ENCODE results near the gene SERPINI1. TPM values are rescaled to one million over a fixed set of nuclear protein-coding genes. Genes with fewer than 3 reads are reported as not detected.

Gene SERPINI1
- total and polyA plus RNA-seq, 4 donors: 29.6 to 127 (median 74.9) TPM

DNA sequence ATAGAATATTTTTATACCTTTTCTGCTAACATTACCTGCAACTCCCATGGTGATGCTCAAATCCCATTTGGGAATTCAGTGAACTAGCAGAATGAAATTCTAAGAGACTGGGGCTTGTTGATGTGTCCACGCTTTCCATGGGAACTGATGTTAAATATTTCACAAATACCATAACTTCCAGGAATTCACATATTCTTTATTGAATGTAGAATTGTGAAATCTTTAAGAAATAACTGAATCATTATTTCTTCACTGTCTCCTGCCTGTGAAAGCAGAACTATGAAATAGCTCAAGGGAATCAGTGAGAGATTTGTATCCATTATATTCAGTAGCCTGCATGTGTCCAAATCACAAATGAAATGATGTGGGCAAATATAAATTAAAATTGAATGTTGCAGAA is 130.8 kb downstream of the SERPINI1 start:
- Histone ChIP-seq H3K9me3 (ENCODE audit: control insufficient read depth, insufficient read depth, low read length) (no peaks in the 10 kb centered on the region), H3K4me3 (ENCODE audit: low read depth, low read length) (no peak overlapping the region), H3K4me1 (ENCODE audit: control insufficient read depth, insufficient read depth, low read length) (no peaks in the 10 kb centered on the region), H3K27me3 (ENCODE audit: control insufficient read depth, insufficient read depth, low read length) (no peaks in the 10 kb centered on the region), H3K27ac (ENCODE audit: low read depth, low read length) (no peak overlapping the region), H3K36me3 (ENCODE audit: control insufficient read depth, insufficient read depth, low read length) (no peaks in the 10 kb centered on the region)
- no peak for DNase-seq (ENCODE audit: low read depth in 4 of 6, low spot score in 6 of 6)
- WGBS (ENCODE audit: insufficient coverage): no CpG with 5 or more reads among the region's 1 CpG

DNA sequence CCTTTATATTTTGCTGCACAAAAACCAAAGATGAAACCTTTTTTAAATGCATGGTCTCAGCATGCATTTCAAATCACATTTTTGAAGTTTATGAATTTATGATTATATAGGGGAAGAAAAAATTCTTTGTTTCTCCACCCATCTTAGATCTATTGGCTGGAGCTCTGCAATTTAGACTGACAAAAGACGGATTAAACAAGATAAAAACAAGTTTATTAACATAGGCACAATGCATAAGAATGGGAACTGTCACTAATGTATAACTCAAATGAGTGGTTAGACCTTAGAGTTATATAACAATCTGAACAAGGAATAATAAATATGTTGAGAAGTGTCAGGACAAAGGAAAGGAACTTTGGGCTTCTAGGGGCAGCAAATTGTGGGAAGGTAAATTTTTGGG is 132.5 kb downstream of the SERPINI1 start:
- H3K27ac ChIP-seq (ENCODE audit: low read depth, low read length): no peak overlapping the region
- H3K4me3 ChIP-seq (ENCODE audit: low read depth, low read length): no peak overlapping the region
- no peaks in the 10 kb centered on the region for H3K36me3 ChIP-seq (ENCODE audit: control insufficient read depth, insufficient read depth, low read length)
- no peak for DNase-seq (ENCODE audit: low read depth in 4 of 6, low spot score in 6 of 6)
- no CpG with 5 or more reads among the region's 1 CpG for WGBS (ENCODE audit: insufficient coverage)
- no peaks in the 10 kb centered on the region for H3K4me1 ChIP-seq (ENCODE audit: control insufficient read depth, insufficient read depth, low read length)
- no peaks in the 10 kb centered on the region for H3K9me3 ChIP-seq (ENCODE audit: control insufficient read depth, insufficient read depth, low read length)
- H3K27me3 ChIP-seq (ENCODE audit: control insufficient read depth, insufficient read depth, low read length): no peaks in the 10 kb centered on the region

DNA sequence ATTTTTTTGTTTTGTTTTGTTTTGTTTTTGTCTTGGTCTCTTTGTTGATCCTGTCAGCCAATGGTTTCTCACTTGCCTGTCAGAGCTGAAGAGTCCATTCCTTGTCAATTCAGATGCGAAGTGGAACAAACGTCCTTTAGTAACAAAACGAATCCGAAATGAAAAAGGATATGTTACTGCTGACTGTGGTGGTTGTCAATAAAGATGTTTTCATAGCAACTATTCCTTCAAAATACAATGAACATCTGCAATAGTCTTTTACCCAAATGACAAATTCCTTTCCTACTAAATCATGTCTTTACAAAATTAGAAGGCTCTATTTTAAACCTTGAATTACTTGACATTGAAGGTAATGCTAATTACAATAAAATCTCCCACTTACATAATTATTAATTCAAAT is 134.7 kb downstream of the SERPINI1 start:
- Histone ChIP-seq H3K4me1 (ENCODE audit: control insufficient read depth, insufficient read depth, low read length) (no peaks in the 10 kb centered on the region), H3K9me3 (ENCODE audit: control insufficient read depth, insufficient read depth, low read length) (no peaks in the 10 kb centered on the region), H3K4me3 (ENCODE audit: low read depth, low read length) (no peak overlapping the region), H3K27me3 (ENCODE audit: control insufficient read depth, insufficient read depth, low read length) (no peaks in the 10 kb centered on the region), H3K36me3 (ENCODE audit: control insufficient read depth, insufficient read depth, low read length) (no peaks in the 10 kb centered on the region), H3K27ac (ENCODE audit: low read depth, low read length) (no peak overlapping the region)
- no peak for DNase-seq (ENCODE audit: low read depth in 4 of 6, low spot score in 6 of 6)
- no CpG with 5 or more reads among the region's 4 CpGs for WGBS (ENCODE audit: insufficient coverage)

DNA sequence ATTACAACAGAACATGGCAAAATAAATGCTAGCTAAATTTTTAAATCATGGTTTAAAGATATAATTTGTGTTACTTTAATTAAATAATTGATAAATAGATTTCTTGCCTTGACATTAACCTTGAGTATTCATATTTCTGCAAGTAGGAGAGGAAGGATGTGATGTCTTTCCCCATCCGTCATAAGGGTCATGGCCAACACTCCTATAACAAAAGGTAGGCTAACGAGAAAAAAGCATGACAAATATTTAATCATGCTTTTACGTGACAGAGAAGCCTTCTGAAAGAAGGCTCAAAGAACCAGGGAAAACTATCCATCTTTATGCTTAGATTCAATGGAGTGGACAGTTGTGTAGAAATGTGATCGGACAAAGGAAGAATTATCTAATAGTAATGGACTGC is 135.2 kb downstream of the SERPINI1 start:
- no peaks in the 10 kb centered on the region for H3K27me3 ChIP-seq (ENCODE audit: control insufficient read depth, insufficient read depth, low read length)
- H3K36me3 ChIP-seq (ENCODE audit: control insufficient read depth, insufficient read depth, low read length): no peaks in the 10 kb centered on the region
- H3K4me1 ChIP-seq (ENCODE audit: control insufficient read depth, insufficient read depth, low read length): no peaks in the 10 kb centered on the region
- H3K4me3 ChIP-seq (ENCODE audit: low read depth, low read length): no peak overlapping the region
- no peak overlapping the region for H3K27ac ChIP-seq (ENCODE audit: low read depth, low read length)
- no peaks in the 10 kb centered on the region for H3K9me3 ChIP-seq (ENCODE audit: control insufficient read depth, insufficient read depth, low read length)
- 100% methylated on average over 1 of the region's 4 CpGs for WGBS (ENCODE audit: insufficient coverage)
- DNase-seq (ENCODE audit: low read depth in 4 of 6, low spot score in 6 of 6): no peak

DNA sequence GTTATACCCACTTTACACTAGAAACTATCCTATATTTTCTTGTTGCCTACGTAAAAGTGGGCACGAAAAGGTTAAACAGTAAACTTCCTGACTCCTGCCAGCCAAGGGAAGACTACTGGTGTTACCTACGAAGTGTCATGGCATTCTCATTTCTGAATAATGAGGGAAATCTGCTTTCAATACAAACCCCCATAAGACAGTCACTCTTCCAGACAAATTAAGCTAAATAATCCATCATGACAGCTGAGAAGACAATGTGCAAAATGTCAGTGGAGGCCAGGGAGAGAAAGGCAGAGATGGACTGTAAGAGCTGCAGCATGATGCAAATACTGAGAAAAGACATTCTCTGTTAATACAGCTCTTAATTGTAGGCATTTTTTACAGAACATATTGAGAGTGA is 136.5 kb downstream of the SERPINI1 start:
- Histone ChIP-seq H3K27me3 (ENCODE audit: control insufficient read depth, insufficient read depth, low read length) (no peaks in the 10 kb centered on the region), H3K4me1 (ENCODE audit: control insufficient read depth, insufficient read depth, low read length) (no peaks in the 10 kb centered on the region), H3K36me3 (ENCODE audit: control insufficient read depth, insufficient read depth, low read length) (no peaks in the 10 kb centered on the region), H3K4me3 (ENCODE audit: low read depth, low read length) (no peak overlapping the region), H3K9me3 (ENCODE audit: control insufficient read depth, insufficient read depth, low read length) (no peaks in the 10 kb centered on the region), H3K27ac (ENCODE audit: low read depth, low read length) (no peak overlapping the region)
- WGBS (ENCODE audit: insufficient coverage): 100% methylated on average over 2 of the region's 3 CpGs
- DNase-seq (ENCODE audit: low read depth in 4 of 6, low spot score in 6 of 6): no peak

DNA sequence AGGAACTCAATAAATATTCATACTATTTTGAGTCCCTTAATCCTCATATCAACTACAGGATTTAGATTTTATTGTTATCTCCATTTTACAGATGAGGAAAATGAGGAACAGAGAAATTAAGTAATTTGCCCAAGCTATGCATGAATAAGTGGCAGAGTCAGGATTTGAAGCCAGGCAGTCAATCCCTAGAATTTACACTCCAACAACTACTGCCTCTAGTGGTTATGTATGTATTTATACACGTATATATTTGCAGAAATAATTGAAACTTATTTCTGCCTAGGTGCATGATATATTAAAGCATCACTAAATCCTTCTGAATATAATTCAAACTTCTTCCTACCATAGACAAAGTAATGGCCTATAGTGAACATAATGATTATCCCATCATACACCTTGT is 137.4 kb downstream of the SERPINI1 start:
- no peak overlapping the region for H3K27ac ChIP-seq (ENCODE audit: low read depth, low read length)
- H3K4me3 ChIP-seq (ENCODE audit: low read depth, low read length): no peak overlapping the region
- no CpG with 5 or more reads among the region's 1 CpG for WGBS (ENCODE audit: insufficient coverage)
- H3K27me3 ChIP-seq (ENCODE audit: control insufficient read depth, insufficient read depth, low read length): no peaks in the 10 kb centered on the region
- H3K4me1 ChIP-seq (ENCODE audit: control insufficient read depth, insufficient read depth, low read length): no peaks in the 10 kb centered on the region
- no peak for DNase-seq (ENCODE audit: low read depth in 4 of 6, low spot score in 6 of 6)
- H3K9me3 ChIP-seq (ENCODE audit: control insufficient read depth, insufficient read depth, low read length): no peaks in the 10 kb centered on the region
- H3K36me3 ChIP-seq (ENCODE audit: control insufficient read depth, insufficient read depth, low read length): no peaks in the 10 kb centered on the region

DNA sequence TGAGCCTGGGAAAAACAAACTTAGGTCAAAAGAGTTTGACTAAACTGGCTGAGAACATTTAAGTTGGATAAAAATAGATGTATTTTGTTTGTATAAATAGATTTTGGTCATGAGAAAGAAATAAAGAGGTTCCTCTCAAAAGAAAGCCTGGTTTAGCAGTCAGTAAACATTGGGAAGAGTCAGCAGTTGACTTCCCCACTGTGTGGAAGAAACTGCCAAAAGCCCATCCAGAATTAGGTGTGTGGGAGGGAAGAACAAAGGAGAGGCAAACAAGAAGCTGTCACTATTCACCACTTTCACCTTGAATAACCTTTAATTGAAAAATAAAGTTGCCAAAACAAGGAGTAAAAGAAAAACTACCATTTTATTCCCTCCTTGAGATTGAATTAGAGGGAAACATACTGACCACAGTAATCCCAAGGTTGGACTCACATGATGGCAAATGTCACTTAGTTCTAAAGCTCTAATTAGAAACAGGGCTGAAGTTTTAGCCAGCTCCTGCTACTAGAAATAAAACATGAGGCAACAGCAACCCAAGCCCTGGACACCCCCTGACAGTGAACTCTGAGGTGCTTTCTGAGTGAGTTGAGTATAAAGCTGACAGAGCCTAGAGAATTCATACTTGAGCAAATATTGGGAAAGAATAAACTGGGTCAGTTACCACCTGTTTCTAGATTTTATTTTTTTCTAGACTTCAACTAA is 139.3 kb downstream of the SERPINI1 start:
- Histone ChIP-seq H3K4me3 (ENCODE audit: low read depth, low read length) (no peak overlapping the region), H3K27me3 (ENCODE audit: control insufficient read depth, insufficient read depth, low read length) (no peaks in the 10 kb centered on the region), H3K27ac (ENCODE audit: low read depth, low read length) (no peak overlapping the region), H3K4me1 (ENCODE audit: control insufficient read depth, insufficient read depth, low read length) (no peaks in the 10 kb centered on the region), H3K9me3 (ENCODE audit: control insufficient read depth, insufficient read depth, low read length) (no peaks in the 10 kb centered on the region), H3K36me3 (ENCODE audit: control insufficient read depth, insufficient read depth, low read length) (no peaks in the 10 kb centered on the region)
- no peak for DNase-seq (ENCODE audit: low read depth in 4 of 6, low spot score in 6 of 6)

Small RNA genes lying within 50 kb of the gene (small RNA-seq; reads per million reads assigned to genes)
- not detected for gene HMGN1P8 (ENCODE audit: low replicate concordance)

Other genes with a start within 250 kb of the SERPINI1 start
- gene WDR49, start 81.8 kb upstream of the SERPINI1 start, total RNA-seq: 10 to 100 TPM; 30.9 to 47.2 TPM
- gene WDR49, start 81.8 kb upstream of the SERPINI1 start, polyA plus RNA-seq (ENCODE audit: insufficient read length in 2 of 2): 1 to 10 TPM; 4.4 to 8.4 TPM
- 10 to 100 TPM; 65.3 to 88.1 TPM for gene PDCD10, start 829 bp upstream of the SERPINI1 start, total RNA-seq
- 10 to 100 TPM; 52.2 to 58.3 TPM for gene PDCD10, start 829 bp upstream of the SERPINI1 start, polyA plus RNA-seq (ENCODE audit: insufficient read length in 2 of 2)